ENCODE results near the gene RIMBP3B.
"Not testable (repeated sequence)": the region's sequence is repeated elsewhere in the genome, so short reads cannot be mapped to it uniquely, and the experiment has no call there.

The RIMBP3B gene

GRCh38 chr22:21383701-21384467 lies at the start of gene RIMBP3B:
RIMBP3B (plus strand) TSS chr22:21383751; CDS start chr22:21383859, 108 bp downstream.
- DNase-seq (ENCODE audit: low read depth, low spot score): not testable (repeated sequence)

DNA sequence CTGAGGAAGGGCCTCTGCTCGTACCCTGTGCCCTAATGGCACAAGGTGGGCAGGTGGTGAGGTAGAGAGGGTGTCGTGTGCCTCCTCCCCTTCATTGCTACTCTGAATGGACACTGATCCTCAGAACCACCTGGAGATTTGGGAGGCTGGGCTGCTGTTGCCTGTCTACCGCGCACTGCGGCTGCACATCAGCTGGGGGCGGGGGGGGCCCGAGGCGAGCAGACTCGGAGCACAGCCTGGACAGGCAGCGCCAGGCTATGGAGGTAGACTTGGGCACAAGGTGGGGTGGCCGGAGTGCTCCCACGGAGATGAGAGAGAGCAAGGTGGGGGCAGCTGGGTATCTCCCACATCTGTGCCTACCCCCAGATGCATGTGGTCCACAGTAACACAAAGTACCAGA lies 26.0 kb upstream of the RIMBP3B start:
- DNase-seq (ENCODE audit: low read depth, low spot score): not testable (repeated sequence)

DNA sequence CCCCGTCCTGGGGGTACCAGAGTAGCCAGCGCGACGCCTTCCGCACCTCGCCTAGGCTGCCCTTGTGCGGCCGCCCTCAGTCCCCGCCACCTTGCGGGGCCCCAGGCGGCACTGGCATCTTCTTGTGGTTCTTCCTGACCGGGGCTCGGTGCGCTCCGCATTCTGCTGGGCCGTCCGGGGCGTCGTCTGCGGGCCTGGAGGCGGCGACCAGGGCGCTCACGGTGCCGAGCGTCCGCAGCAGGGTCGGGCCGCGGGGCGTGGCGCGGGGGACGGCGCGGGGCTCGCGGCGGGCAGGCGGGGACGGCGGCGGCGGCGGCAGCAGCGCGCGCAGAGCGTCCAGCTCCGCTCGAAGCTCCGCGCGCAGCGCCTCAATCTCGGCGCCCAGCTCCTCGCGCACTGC lies 23.0 kb upstream of the RIMBP3B start:
- DNase-seq (ENCODE audit: low read depth, low spot score): not testable (repeated sequence)

GRCh38 chr22:21362473-21362872 lies 21.1 kb upstream of the RIMBP3B start:
- DNase-seq (ENCODE audit: low read depth, low spot score): not testable (repeated sequence)

- not testable (repeated sequence) for DNase-seq (ENCODE audit: low read depth, low spot score)
Observed at GRCh38 chr22:21363061-21363460, 20.5 kb upstream of the RIMBP3B start.

GRCh38 chr22:21363803-21364202 lies 19.7 kb upstream of the RIMBP3B start:
- not testable (repeated sequence) for DNase-seq (ENCODE audit: low read depth, low spot score)

GRCh38 chr22:21364362-21364761 lies 19.2 kb upstream of the RIMBP3B start:
- DNase-seq (ENCODE audit: low read depth, low spot score): not testable (repeated sequence)

- not testable (repeated sequence) for DNase-seq (ENCODE audit: low read depth, low spot score)
Observed at GRCh38 chr22:21365337-21365736, 18.2 kb upstream of the RIMBP3B start.

- DNase-seq (ENCODE audit: low read depth, low spot score): not testable (repeated sequence)
Observed at GRCh38 chr22:21368603-21369310, 14.8 kb upstream of the RIMBP3B start.

DNA sequence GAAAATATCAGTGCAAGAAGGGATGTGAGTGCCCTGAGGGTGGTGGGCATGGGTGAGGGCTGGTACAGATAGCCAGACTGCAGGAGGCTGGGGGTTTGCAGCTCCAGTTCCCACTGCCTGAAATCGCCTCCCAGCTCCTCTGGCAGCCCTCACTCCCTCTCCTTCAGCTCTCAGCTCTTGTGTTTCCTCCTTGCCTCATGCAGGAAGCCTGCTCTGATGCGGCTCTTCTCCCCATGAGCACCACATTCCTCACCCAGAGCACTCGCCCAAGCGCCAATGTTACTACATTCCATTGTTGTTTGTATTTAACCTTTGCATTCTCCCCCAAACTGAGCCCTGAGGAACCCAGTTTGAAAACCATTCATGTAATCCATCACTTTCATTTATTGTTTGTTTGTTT lies 7.7 kb upstream of the RIMBP3B start:
- not testable (repeated sequence) for DNase-seq (ENCODE audit: low read depth, low spot score)

DNA sequence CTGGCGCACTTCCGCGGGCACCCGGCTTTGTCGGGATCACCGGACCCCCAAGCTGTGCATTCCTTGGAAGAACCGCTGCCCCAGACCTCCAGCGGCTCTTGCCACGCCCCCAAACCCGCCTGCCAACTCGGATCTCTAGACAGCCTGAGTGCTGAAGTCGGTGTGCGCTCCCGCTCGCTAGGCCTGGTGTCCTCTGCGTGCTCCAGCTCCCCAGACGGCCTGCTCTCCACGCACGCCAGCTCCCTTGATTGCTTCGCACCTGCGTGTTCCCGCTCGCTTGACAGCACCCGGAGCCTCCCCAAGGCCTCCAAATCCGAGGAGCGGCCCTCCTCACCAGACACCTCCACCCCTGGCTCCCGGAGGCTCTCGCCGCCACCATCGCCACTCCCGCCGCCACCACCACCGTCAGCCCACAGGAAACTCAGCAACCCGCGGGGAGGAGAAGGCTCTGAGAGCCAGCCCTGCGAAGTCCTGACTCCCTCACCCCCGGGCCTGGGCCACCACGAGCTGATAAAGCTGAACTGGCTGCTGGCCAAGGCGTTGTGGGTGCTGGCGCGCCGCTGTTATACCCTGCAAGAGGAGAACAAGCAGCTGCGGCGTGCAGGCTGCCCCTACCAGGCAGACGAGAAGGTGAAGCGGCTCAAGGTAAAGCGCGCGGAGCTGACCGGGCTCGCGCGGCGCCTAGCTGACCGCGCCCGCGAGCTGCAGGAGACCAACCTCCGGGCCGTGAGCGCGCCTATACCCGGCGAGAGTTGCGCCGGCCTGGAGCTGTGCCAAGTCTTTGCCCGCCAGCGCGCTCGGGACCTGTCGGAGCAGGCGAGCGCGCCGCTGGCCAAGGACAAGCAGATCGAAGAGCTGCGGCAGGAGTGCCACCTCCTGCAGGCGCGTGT lies 1.2 kb downstream of the RIMBP3B start:
- DNase-seq (ENCODE audit: low read depth, low spot score): not testable (repeated sequence)

- not testable (repeated sequence) for DNase-seq (ENCODE audit: low read depth, low spot score)
Observed at GRCh38 chr22:21389480-21389879, 5.9 kb downstream of the RIMBP3B start.

DNA sequence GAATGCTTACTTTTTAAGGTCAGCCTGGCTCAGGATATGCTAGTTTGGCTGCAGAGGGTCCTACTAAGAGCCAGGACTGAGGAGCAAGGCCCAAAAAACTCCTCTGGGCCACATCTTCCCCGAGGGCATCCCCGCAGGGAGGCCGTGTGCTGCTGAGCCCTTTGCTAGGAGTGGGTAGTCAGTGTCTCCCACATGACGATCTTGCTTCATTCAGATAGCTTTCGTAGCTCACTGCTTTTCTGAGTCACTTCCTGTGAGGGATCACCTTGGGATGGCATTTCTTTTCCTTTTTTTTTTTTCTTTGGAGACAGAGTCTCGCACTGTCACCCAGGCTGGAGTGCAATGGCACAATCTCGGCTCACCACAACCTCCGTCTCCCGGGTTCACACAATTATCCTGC lies 6.5 kb downstream of the RIMBP3B start:
- not testable (repeated sequence) for DNase-seq (ENCODE audit: low read depth, low spot score)

- not testable (repeated sequence) for DNase-seq (ENCODE audit: low read depth, low spot score)
Observed at GRCh38 chr22:21394613-21395012, 11.1 kb downstream of the RIMBP3B start.

- DNase-seq (ENCODE audit: low read depth, low spot score): not testable (repeated sequence)
Observed at GRCh38 chr22:21401197-21401969, 17.8 kb downstream of the RIMBP3B start.

DNA sequence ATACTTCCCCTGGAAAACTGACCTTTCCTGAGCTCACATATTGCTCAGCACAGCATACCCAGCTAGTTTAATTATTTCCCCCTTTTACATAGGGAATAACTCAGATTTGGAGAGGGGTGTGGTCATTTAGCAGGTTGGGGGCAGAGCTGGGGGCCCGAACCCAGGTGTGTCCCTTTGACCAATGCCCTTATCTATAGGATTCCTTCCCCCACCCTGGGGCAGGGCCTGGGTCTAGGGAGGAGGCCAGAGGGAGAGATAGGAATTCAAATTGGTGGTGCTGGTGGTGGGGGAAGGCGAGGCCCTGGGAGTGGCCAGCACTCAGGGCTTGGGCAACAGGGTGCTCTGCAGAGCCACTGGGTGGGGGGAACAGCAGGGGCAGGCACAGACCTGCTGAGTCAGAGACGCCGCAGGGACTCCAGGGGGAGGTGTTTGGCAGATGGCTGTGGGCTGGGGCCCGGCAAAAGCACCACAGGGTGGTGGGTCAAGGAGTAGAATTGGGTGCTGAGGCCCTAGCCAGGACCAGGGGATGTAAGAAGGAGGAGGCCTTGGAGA lies 19.3 kb downstream of the RIMBP3B start:
- DNase-seq (ENCODE audit: low read depth, low spot score): not testable (repeated sequence)

GRCh38 chr22:21407139-21407538 lies 23.6 kb downstream of the RIMBP3B start:
- DNase-seq (ENCODE audit: low read depth, low spot score): not testable (repeated sequence)

- not testable (repeated sequence) for DNase-seq (ENCODE audit: low read depth, low spot score)
Observed at GRCh38 chr22:21407792-21408191, 24.2 kb downstream of the RIMBP3B start.

GRCh38 chr22:21416375-21416774 lies 32.8 kb downstream of the RIMBP3B start:
- DNase-seq (ENCODE audit: low read depth, low spot score): not testable (repeated sequence)

GRCh38 chr22:21417227-21417746 lies 33.7 kb downstream of the RIMBP3B start, which contains the start of gene HIC2:
HIC2 (plus strand) TSS chr22:21417371; CDS start chr22:21442832, 25,461 bp downstream.
- DNase-seq (ENCODE audit: low read depth, low spot score): not testable (repeated sequence)
